HUES64 (cell line): ENCODE data around the gene PLEKHA8. TPM values are rescaled to one million over a fixed set of nuclear protein-coding genes. Genes with fewer than 3 reads are reported as not detected.

Experiments
- H3K27ac ChIP-seq: 2 replicates; pipeline ENCODE4 v1.7.0; 2013; ENCODE audit warnings: low read depth, low read length, inconsistent platforms
- H3K27me3 ChIP-seq: 2 replicates; pipeline ENCODE4 v1.6.1; 2013; ENCODE audit warnings: mild to moderate bottlenecking, low read length; ENCODE audit not compliant: insufficient read depth
- H3K36me3 ChIP-seq: 2 replicates; pipeline ENCODE4 v1.6.1; 2013; ENCODE audit warnings: mild to moderate bottlenecking, low read length; ENCODE audit not compliant: insufficient read depth
- H3K4me1 ChIP-seq: 2 replicates; pipeline ENCODE4 v1.6.1; 2013; ENCODE audit warnings: mild to moderate bottlenecking, low read length, moderate library complexity; ENCODE audit not compliant: insufficient read depth
- H3K4me3 ChIP-seq: 2 replicates; pipeline ENCODE4 v1.5.1; 2013; ENCODE audit warnings: mild to moderate bottlenecking, low read length, moderate library complexity
- H3K9ac ChIP-seq: 2 replicates; pipeline ENCODE4 v1.6.1; 2013; ENCODE audit warnings: mild to moderate bottlenecking, low read depth, low read length
- H3K9me3 ChIP-seq: 2 replicates; pipeline ENCODE4 v1.6.1; 2013; ENCODE audit warnings: low read depth, low read length; ENCODE audit not compliant: insufficient read depth
- WGBS: fragments of 150-250, 120-280 bp; methylation state at CpG from one replicate; pipeline ENCODE4 v1.1.7; 2013; ENCODE audit warnings: missing lambda C conversion rate; 5-methylcytosine and 5-hydroxymethylcytosine counted together
- polyA plus RNA-seq, 2 experiments: library from polyadenylated mRNA; stranded (reverse); fragments of 50-300 nt; gene quantifications; one replicate each; pipeline ENCODE4 v1.2.3, GENCODE V29; 2013

The PLEKHA8 gene, protein sequence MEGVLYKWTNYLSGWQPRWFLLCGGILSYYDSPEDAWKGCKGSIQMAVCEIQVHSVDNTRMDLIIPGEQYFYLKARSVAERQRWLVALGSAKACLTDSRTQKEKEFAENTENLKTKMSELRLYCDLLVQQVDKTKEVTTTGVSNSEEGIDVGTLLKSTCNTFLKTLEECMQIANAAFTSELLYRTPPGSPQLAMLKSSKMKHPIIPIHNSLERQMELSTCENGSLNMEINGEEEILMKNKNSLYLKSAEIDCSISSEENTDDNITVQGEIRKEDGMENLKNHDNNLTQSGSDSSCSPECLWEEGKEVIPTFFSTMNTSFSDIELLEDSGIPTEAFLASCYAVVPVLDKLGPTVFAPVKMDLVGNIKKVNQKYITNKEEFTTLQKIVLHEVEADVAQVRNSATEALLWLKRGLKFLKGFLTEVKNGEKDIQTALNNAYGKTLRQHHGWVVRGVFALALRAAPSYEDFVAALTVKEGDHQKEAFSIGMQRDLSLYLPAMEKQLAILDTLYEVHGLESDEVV
- polyA plus RNA-seq (2013, experiment 1 of 2) = 24.0 TPM
- 29.7 TPM for polyA plus RNA-seq (2013, experiment 2 of 2)

DNA sequence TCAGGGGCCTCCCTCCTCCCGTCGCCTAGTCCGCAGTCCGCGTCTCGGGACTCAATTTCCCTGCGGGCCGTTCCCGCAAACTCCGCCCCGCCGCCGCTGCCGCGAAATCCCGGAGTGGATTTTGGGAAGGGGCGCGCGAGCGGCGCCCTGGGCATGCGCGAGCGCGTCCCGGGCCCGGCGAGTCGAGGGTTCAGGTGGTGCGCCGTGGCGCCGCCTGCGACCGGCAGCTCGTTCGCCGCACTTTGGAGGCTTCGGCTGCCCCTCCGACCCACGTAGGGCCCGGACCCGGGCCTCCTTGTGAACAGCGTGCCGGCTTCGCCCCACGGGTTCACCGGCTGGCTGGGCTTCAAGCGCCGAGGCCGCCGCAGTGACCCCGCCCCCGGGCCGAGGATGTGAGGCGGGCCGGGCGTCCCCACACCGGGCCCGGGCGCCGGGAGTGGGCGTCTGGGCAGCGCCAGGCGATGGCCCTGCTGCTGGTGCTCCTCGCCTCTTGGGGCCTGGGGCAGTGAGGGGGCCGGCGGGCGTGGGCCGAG is at the start of gene PLEKHA8:
Gene PLEKHA8, plus strand, starts transcription at position 197 of the 533 bp plus-strand sequence. CDS start 351 bp downstream, outside the sequence.
- peak within 1 kb of the TSS; percentile 81 for H3K9ac ChIP-seq
- H3K4me1 ChIP-seq = peaks cover 41% of the 10 kb centered on the region; the same call in 1 of the 2 replicates
- peaks cover 6% of the 10 kb centered on the region; the same call in 1 of the 2 replicates for H3K36me3 ChIP-seq
- peak within 1 kb of the TSS; percentile 78 for H3K4me3 ChIP-seq
- H3K9me3 ChIP-seq = no peaks in the 10 kb centered on the region
- H3K27ac ChIP-seq = peak within 1 kb of the TSS; percentile 79
- WGBS = under 1% methylated on average over 70 of the region's 70 CpGs
- H3K27me3 ChIP-seq = no peaks in the 10 kb centered on the region

DNA sequence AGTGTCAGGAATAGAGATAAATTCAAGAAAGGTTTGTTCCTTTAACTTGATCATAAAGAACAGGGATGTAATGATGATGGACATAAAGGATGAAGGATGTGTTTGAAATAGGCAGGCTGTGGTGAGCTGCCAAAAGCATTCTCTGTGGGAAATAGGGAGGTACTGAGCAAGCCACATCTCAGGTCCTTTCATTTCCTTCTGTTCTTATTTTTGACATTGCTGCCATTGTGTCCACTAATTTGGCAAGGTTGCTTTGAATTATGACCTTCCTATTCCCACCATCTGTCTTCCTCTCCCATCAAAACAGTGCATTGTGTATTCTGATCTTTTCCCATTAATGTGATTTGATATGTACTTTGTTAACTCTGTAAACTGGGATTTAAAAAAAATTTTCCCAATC is 48.1 kb upstream of the PLEKHA8 start:
- H3K27me3 ChIP-seq = no peaks in the 10 kb centered on the region
- no peak overlapping the region for H3K9ac ChIP-seq
- no peak overlapping the region for H3K4me3 ChIP-seq
- H3K27ac ChIP-seq = no peak overlapping the region
- H3K9me3 ChIP-seq = no peaks in the 10 kb centered on the region
- H3K4me1 ChIP-seq = 0 out of 2 replicates have a peak, but pooled peaks cover 3% of the 10 kb centered on the region
- peaks cover 6% of the 10 kb centered on the region; the same call in 1 of the 2 replicates for H3K36me3 ChIP-seq

DNA sequence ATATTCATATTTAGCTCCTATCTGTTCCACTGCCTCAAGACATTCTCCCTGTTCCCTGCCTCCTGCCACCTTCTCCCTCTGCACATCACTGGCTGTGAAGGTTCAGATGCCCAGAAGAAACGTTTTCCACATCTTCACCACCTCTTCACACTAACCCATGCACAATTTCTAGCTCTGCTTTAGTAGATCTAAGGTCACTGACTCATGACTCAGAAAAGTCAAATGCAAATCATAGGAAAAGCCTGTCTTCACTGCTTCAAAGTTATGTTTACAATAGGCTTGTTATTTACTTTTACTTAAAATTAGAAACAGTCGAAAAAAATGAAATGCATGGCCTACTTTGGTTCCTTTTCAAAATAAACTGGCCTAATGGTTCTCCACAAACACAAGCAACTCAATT is 41.1 kb upstream of the PLEKHA8 start:
- Histone ChIP-seq H3K9me3 (no peaks in the 10 kb centered on the region), H3K36me3 (peaks cover 3% of the 10 kb centered on the region; the same call in 1 of the 2 replicates), H3K4me3 (peak overlapping the region; percentile 98), H3K4me1 (peaks cover 14% of the 10 kb centered on the region), H3K27me3 (no peaks in the 10 kb centered on the region), H3K27ac (peak overlapping the region; percentile 61), H3K9ac (peak overlapping the region; percentile 96; the same call in 1 of the 2 replicates)
- WGBS = 64% methylated on average over 2 of the region's 2 CpGs

DNA sequence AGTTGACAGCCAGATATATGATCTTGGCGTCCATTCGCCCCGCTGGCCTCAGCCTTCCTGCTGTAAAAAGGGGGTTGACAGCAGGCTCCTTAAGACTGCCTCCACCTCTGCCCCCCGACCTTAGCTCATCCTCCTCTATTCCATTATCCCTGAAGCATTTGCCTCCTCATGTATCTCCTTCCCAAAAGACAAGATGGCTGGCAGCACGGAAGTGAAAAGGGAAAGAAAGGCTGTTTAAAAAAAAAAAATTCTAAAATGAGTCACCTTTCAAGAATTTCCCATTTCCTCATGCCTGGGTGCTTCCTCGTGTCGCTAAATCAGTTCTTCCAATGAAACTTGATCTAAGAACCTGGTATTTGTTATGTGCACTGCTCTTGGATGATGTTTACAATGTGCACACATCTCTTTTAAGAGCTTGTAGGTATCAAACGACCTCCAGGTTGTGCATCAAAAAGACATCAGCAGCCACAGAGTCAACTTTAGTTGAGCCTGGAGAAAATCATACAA is 40.3 kb upstream of the PLEKHA8 start:
- peak overlapping the region; percentile 96 for H3K9ac ChIP-seq
- peaks cover 3% of the 10 kb centered on the region; the same call in 1 of the 2 replicates for H3K36me3 ChIP-seq
- H3K27ac ChIP-seq = peak overlapping the region; percentile 61
- 27% methylated on average over 7 of the region's 8 CpGs for WGBS
- no peaks in the 10 kb centered on the region for H3K27me3 ChIP-seq
- peaks cover 14% of the 10 kb centered on the region for H3K4me1 ChIP-seq
- peaks cover 4% of the 10 kb centered on the region for H3K9me3 ChIP-seq
- H3K4me3 ChIP-seq = peak overlapping the region; percentile 98

DNA sequence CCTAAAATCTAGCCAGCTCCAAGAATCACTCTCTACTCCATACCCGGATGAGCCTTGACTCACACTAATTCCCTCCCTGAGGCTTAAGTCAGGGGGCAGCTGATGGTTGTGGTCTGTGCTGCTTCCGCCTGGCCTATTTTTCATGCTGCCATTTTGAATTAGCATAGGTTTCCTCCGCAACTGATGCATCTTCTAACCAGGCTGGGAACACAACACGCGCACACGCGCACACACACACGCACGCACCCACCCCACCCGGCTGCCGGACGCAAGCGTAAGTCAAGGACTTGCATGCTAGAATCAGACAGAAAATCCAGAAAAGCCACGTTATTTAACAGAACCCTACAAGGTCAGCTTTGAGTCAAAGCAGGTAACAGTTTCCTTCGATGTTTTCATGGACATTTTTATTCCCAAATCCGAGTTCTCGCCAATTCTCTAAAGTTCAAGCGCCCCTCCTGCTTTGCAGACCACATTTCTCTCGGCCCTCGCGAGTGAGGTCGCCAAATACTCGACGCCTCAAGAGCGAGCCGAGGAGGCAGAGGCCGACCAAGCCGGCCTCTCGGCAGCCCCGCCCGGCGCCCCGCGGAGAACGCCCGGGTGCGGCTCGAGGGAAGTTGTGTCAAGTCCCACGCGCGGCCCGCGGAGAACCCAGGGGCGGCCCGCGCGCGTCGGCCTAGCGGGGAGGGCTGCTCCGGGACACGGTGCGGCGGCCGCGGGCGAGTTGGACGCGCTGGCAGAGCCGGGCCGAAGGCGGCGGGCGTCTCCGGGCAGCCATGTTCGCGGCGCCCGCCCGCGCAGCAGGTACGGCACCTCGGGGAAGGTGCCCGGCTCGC is 39.6 kb upstream of the PLEKHA8 start:
- Histone ChIP-seq H3K27me3 (no peaks in the 10 kb centered on the region), H3K36me3 (peaks cover 2% of the 10 kb centered on the region; the same call in 1 of the 2 replicates), H3K4me3 (peak overlapping the region; percentile 98), H3K9me3 (peaks cover 12% of the 10 kb centered on the region), H3K27ac (peak overlapping the region; percentile 61), H3K9ac (peak overlapping the region; percentile 96), H3K4me1 (peaks cover 14% of the 10 kb centered on the region)
- 1% methylated on average over 75 of the region's 75 CpGs for WGBS

DNA sequence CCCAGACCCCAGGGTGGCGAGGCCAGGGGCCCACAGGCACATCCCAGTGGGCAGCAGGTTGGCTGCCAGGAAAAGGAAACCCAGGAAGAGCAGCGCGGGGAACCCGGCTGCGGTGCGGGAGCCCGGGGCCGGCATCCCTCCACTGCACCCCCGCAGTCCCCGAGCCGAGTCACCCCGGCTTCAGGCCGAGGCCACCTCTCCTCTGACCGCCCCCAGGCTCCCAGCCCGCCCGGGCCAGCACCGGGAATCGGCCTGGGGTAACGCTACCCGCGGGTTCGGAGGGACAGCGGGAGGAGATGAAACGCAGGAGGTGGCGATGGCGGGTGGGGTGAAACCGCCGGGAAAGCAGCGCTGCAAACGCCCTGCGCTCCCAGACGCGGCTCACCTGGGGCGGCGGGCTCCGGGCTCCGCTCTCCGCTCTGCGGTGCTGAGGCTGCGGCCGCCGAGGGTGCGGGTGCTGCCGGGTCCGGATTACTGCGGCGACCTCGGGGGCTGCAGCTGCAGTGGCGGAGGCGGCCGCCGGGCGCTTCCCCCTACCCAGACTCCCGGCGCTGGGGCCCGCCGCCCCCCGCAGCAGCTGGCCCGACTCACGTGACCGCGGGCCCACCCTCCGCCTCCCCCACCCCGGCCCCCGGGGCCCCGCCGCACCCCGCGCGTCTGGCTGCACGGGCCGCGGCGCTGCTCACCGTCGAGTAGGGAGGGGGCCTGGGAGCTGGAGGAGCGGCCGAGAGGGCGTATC is 38.8 kb upstream of the PLEKHA8 start, which contains the start of gene SCRN1:
Gene SCRN1, minus strand, starts transcription at position 545 of the 739 bp plus-strand sequence. CDS start 20,734 bp downstream, outside the sequence.
- Histone ChIP-seq H3K36me3 (no peaks in the 10 kb centered on the region), H3K27me3 (no peaks in the 10 kb centered on the region), H3K4me1 (peaks cover 14% of the 10 kb centered on the region), H3K4me3 (peak within 1 kb of the TSS; percentile 98), H3K9me3 (peaks cover 13% of the 10 kb centered on the region), H3K27ac (peak within 1 kb of the TSS; percentile 61), H3K9ac (peak within 1 kb of the TSS; percentile 96)
- under 1% methylated on average over 74 of the region's 79 CpGs for WGBS

DNA sequence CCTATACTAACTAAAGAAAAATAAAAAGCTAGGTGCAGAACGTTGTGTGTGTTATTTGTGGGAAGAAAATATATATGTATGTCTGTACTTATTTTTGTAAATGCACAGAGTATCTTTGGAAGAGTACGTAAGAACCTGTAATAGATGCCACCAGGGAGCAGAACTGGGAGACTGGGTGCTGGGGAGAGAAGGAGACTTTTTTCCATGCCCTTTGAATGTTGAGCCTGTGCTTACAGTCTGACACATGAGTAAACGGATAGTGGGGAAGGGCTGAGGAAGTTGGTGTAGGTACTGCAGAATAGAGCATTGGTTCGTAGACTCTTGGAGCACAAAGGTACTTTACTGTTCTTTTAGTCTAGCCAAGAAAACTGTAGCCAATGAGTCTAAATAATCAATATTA is 37.3 kb upstream of the PLEKHA8 start:
- Histone ChIP-seq H3K4me1 (peaks cover 14% of the 10 kb centered on the region), H3K36me3 (no peaks in the 10 kb centered on the region), H3K27ac (no peak overlapping the region), H3K9me3 (peaks cover 13% of the 10 kb centered on the region), H3K9ac (no peak overlapping the region), H3K4me3 (no peak overlapping the region), H3K27me3 (no peaks in the 10 kb centered on the region)
- WGBS = 91% methylated on average over 4 of the region's 4 CpGs

DNA sequence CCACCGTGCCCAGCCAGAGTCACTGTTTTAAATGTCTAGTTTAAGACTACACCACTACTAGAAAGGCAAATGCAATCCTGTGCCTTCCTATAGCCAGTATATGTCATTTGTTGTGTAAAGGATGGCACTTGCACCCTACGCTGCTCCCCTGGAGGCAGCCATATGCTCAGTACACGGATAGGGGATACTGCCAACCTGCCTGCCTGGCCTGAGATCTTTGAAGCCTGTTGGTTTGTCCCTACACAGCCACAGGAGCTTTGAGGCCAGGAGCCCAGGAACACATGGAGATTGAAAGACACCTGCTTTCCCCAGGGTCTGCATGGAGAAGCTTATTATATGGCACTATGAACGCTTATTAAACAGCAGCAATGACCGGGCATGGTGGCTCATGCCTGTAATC is 36.3 kb upstream of the PLEKHA8 start:
- 97% methylated on average over 5 of the region's 5 CpGs for whole genome bisulfite sequencing
- peaks cover 19% of the 10 kb centered on the region for H3K9me3 ChIP-seq

DNA sequence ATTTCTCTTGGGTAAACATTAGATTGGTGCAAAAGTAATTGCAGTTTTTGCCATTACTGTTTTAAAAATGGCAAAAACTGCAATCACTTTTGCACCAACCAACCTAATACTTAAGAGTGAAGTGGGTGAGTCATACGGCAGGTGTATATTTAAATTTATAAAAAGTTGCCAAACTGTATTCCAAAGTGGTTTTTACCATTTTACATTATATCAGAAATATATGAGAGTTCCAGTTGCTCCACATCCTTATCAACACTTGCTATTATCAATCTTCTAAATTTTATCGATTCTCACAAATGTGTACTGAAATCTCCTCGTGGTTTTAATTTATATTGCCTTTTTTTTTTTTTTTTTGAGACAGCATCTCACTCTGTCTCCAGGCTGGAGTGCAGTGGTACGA is 35.1 kb upstream of the PLEKHA8 start:
- H3K9me3 ChIP-seq = peaks cover 22% of the 10 kb centered on the region
- 93% methylated on average over 3 of the region's 4 CpGs for WGBS
- H3K9ac ChIP-seq = no peak overlapping the region

More for the DNA sequence above, 36.3 kb upstream of the PLEKHA8 start:
- H3K27ac ChIP-seq = no peak overlapping the region
- no peaks in the 10 kb centered on the region for H3K36me3 ChIP-seq
- H3K4me3 ChIP-seq = no peak overlapping the region
- H3K9ac ChIP-seq = no peak overlapping the region
- H3K27me3 ChIP-seq = no peaks in the 10 kb centered on the region
- peaks cover 14% of the 10 kb centered on the region for H3K4me1 ChIP-seq

DNA sequence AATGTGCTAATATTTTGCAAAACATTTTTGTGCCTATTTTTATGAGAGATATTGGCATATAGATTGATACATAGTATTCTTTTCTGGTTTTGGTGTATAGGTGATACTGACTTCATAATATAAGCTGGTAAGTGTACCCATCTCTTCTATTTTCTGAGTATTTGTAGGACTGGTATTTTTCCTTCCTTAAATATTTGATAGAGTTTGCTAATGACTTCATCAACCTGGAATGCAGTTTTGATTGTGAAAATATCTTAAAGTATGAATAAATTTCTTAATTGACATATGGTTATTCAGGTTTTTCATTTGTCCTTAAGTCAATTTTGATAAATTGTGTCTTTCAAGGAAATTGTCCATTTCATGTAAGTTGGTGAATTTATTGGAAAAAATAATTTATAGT is 32.6 kb upstream of the PLEKHA8 start:
- H3K27ac ChIP-seq = no peak overlapping the region
- H3K27me3 ChIP-seq = no peaks in the 10 kb centered on the region
- no peak overlapping the region for H3K9ac ChIP-seq
- H3K4me1 ChIP-seq = 0 out of 2 replicates have a peak, but pooled peaks cover under 1% of the 10 kb centered on the region
- no peak overlapping the region for H3K4me3 ChIP-seq
- H3K9me3 ChIP-seq = peaks cover 22% of the 10 kb centered on the region
- no peaks in the 10 kb centered on the region for H3K36me3 ChIP-seq

More for the DNA sequence above, 35.1 kb upstream of the PLEKHA8 start:
- Histone ChIP-seq H3K4me1 (peaks cover 2% of the 10 kb centered on the region), H3K27ac (no peak overlapping the region), H3K36me3 (no peaks in the 10 kb centered on the region), H3K27me3 (no peaks in the 10 kb centered on the region), H3K4me3 (no peak overlapping the region)
